Measurements from ENCODE around the gene CHST11.
A peak's percentile ranks its signal among the peaks of the same experiment; 100 is the strongest.
"Not testable (repeated sequence)": the region's sequence is repeated elsewhere in the genome, so short reads cannot be mapped to it uniquely, and the experiment has no call there.

CHST11 gene

GRCh38 chr12:104534162-104534856, 77.6 kb downstream of the CHST11 start:
- DNase-seq, result no peak

GRCh38 chr12:104534857-104535248, 78.1 kb downstream of the CHST11 start:
- DNase-seq, result no peak

DNA sequence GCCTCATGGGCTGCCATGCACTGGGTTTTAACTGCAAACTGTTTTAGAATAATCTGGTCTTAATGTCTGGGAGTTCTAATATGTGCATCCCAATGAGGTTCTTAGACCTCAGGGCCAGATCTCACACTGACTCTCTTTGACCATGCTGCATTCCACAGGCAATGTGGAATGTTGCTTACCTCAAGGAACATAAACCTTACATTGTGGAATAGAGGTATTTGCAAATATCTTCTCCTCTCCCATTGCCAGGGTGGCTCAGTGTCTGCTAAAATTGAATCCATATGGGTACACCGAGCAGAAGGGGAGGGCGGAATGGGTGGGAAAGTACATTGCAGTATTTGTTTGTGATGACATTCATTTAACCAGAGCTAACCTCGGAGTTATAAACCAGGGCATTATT, 78.6 kb downstream of the CHST11 start:
- no peak for DNase-seq

- no peak for DNase-seq
Measured at GRCh38 chr12:104536841-104537240, 80.1 kb downstream of the CHST11 start.

DNA sequence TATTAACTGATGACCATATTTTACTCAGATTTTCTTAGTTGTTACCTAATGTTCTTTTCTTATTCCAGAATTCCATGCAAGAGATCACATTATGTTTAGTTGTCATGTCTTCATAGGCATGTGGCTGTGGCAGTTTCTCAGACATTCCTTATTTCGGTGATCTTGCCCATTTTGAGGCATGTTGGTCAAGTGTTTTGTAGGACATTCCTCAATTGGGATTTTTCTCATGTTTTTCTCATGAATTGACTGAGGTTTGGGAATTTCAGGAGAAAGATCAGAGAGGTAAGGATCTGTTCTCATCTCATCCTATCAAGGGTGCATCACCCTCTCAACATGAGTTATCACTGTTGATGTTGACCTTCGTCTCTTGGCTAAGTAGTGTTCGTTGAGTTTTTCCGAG, 81.3 kb downstream of the CHST11 start:
- no peak for DNase-seq

GRCh38 chr12:104538891-104539462, 82.2 kb downstream of the CHST11 start:
- no peak for DNase-seq

DNA sequence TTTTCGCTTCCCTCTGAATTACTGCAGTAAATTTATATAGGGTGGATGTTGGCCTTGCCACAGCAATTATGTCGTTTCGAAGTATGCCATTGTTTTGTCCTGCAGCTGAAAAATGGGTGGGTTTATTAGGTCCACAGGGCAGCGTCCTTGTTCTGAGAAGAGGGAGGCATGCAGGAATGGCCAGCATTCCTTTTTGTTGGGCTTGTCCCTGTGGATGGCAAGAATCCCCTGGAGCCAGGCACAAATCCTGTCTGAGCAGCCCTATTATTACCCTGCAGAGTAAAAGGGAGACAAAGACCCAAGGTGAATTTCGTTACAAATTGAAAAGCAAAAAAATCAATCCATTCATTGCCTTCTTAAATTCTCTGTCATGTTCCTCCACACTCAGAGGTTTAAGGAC, 88.1 kb downstream of the CHST11 start:
- no peak for DNase-seq

GRCh38 chr12:104546575-104546974, 89.8 kb downstream of the CHST11 start:
- DNase-seq, result no peak

GRCh38 chr12:104547235-104547634, 90.5 kb downstream of the CHST11 start:
- DNase-seq, result peak; percentile 88

GRCh38 chr12:104549815-104550480, 93.2 kb downstream of the CHST11 start:
- no peak for DNase-seq

- no peak for DNase-seq
Measured at GRCh38 chr12:104551313-104551931, 94.7 kb downstream of the CHST11 start.

- DNase-seq, result no peak
Measured at GRCh38 chr12:104553421-104553820, 96.7 kb downstream of the CHST11 start.

DNA sequence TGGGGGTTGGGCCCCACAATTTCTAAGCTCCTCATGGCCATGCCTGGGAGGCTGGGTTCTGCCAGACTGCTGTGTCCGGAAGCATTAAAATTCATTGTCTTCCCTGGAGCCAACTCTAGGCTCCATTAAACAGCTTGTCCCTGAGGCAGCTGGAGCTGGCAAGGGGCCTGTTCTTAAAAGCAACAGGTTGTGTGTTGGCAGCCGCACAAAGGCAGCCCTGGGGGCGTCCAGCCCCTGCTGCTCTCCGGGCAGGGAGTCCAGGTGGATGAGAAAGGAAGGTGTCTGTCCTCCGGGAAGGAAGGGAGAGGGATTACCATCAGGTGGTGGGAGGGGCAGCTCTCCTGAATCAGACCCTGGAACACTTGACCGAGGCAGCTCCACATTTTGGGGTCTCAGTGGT, 98.9 kb downstream of the CHST11 start:
- DNase-seq, result no peak

DNA sequence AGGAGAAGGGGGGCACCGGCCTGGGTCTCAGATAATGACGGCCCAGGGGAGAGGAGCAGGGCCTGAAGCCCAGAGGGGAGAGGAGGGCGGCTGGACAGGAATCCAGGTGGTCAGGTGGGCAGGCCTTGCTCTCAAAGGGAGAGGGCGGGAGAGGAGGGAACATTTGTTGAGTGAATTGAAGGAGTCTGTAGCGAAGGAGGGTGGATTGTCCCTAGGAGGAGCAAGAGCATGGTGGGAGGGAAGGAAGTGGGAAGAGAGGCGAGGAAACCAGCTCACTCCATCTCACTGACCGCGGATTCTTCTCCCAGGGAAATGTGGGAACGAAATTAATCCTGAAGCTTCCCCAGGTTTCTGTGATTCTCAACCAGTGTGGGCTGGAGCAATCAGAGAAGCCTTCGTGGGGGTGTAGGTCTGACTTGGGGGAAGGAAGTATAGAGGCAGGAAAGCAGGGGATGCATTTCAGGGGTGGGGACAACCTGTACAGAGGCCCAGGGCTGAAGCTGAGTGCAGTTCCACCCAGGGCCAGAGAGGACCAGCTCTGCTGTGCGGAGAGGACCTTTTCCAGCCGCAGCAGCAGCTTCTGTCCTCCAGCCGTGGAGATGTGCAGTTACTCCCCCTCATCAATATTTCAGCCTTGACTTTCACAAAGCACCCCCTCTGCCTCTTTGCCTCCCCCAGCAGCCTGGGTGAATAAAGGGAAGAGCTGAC, 100.9 kb downstream of the CHST11 start:
- no peak for DNase-seq

GRCh38 chr12:104560881-104561280, 104.1 kb downstream of the CHST11 start:
- no peak for DNase-seq

DNA sequence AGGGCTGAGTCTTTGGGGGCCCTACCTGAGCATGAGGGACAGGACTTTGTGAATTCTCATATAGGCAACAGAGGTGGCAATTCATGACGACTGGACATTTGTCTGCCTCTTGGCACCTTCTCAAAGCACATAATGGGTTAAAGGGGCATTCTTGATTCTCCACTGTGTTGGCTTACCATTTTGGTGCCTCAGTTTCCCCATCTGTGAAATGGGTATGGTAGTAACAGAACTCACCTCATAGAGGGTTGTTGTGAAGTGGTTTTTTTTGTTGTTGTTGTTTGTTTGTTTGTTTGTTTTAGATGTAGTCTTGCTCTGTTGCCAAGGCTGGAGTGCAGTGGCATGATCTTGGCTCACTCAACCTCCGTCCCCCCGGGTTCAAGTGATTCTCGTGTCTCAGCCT, 106.0 kb downstream of the CHST11 start:
- no peak for DNase-seq

GRCh38 chr12:104564662-104565061, 107.9 kb downstream of the CHST11 start:
- not testable (repeated sequence) for DNase-seq

DNA sequence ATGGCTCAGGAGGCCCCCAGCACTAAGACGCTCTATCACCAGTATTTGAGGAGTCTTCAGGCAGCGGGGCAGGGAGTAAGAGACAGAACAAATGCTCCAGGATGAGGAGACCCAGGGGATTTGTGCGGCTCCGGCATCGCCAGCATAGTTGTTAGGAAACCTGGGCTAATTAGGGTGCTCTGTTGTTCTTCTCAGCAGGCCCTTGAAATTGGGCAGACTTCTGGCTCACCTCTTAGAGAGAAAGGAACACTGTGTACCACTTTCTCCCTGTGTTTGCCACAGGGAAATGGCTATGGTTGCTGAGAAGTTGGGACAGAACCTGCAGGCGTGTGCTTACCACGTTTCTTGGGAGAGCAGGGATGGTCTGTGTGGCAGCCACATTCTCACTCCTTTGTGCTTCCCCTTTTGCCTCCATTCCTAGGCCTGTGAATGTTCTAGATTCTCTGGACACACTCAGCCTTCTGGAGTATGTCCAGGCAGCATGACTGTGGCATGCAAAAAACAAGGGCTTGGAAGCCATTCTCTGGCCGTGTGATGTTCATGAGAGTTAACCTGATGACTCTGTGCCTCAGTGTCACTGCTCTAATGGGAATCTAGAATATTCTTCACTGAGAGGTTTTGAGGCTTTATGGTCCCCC, 109.0 kb downstream of the CHST11 start:
- DNase-seq, result no peak

DNA sequence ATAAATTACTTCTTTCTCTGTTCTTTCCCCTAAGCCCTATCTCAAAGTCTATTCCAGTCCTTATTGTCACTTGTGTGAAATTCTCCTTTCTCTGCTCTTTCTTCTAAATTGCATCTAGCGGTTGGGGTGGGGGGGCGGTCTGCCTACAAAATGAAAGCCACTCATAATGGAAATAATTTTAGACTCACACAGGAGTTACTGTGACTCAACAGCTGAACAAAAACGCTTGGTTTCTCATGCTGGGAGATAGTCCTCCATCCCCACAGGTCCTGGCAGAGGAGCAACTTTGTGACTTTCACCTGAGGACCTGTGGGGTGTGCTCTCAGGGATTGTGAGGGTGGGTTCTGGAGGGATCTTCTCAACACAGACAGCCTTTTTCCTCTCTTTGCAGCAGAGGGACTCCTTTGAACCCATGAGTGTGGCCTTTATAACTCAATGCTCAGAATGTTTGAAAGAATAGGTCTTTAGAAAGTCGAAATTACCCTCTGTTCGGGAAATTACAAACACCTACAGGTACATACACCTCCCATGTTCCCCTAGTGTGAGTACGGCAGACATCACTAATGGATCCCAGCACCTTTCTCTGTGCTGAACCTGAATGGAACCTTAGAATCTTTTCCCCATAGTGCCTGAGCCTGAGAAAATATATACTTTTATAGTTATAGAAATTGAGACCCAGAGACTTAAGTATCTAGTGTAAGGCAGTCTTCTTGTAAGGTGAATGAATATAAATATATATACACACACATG, 109.7 kb downstream of the CHST11 start:
- no peak for DNase-seq

- DNase-seq, result no peak
Measured at GRCh38 chr12:104567832-104568486, 111.2 kb downstream of the CHST11 start.

GRCh38 chr12:104568487-104568868, 111.7 kb downstream of the CHST11 start:
- no peak for DNase-seq

GRCh38 chr12:104568935-104569334, 112.2 kb downstream of the CHST11 start:
- DNase-seq, result no peak
